Astrocyte (in vitro differentiated cells and primary cell): ENCODE measurements around the gene TRMT1L. TPM values are rescaled to one million over a fixed set of nuclear protein-coding genes. Genes with fewer than 3 reads are reported as not detected.

Experiments
- DNase-seq: peaks from one replicate; pipeline ENCODE4 v3.0.0-alpha.2; 2010; ENCODE audit warnings: low read depth
- FAIRE-seq: peaks from 2 replicates; lab custom pipeline; 2011; peaks lifted over from hg19 to GRCh38; lab: Jason Lieb, UNC
- H2AFZ ChIP-seq: 2 replicates; pipeline ENCODE4 v1.6.0; 2012; ENCODE audit warnings: low read depth, low read length, inconsistent platforms
- H3K27ac ChIP-seq: 2 replicates; pipeline ENCODE4 v1.5.1; 2011; ENCODE audit warnings: low read depth, low read length, inconsistent platforms
- H3K27me3 ChIP-seq: 2 replicates; pipeline ENCODE4 v1.6.0; 2011; ENCODE audit warnings: low read length, inconsistent platforms; ENCODE audit not compliant: insufficient read depth
- H3K36me3 ChIP-seq: 2 replicates; pipeline ENCODE4 v1.5.1; 2011; ENCODE audit warnings: low read length, inconsistent platforms; ENCODE audit not compliant: insufficient read depth
- H3K4me1 ChIP-seq: 2 replicates; pipeline ENCODE4 v1.5.1; 2011; ENCODE audit warnings: low read length, inconsistent platforms; ENCODE audit not compliant: insufficient read depth
- H3K4me2 ChIP-seq: 2 replicates; pipeline ENCODE4 v1.6.0; 2012; ENCODE audit warnings: low read length, inconsistent platforms
- H3K4me3 ChIP-seq: 2 replicates; pipeline ENCODE4 v1.5.1; 2011; ENCODE audit warnings: low read depth, mild to moderate bottlenecking, low read length, inconsistent platforms; ENCODE audit not compliant: insufficient read depth
- H3K79me2 ChIP-seq: 2 replicates; pipeline ENCODE4 v1.6.0; 2012; ENCODE audit warnings: mild to moderate bottlenecking, low read length, inconsistent platforms; ENCODE audit not compliant: insufficient read depth
- H3K9ac ChIP-seq: 2 replicates; pipeline ENCODE4 v1.6.0; 2012; ENCODE audit warnings: mild to moderate bottlenecking, low read length, inconsistent platforms
- H3K9me3 ChIP-seq: 2 replicates; pipeline ENCODE4 v1.5.1; 2012; ENCODE audit warnings: low read depth, mild to moderate bottlenecking, low read length, inconsistent platforms; ENCODE audit not compliant: insufficient read depth
- H4K20me1 ChIP-seq: 2 replicates; pipeline ENCODE4 v1.6.0; 2012; ENCODE audit warnings: low read length, inconsistent platforms; ENCODE audit not compliant: insufficient read depth
- H3K27ac Mint-ChIP-seq: one replicate; pipeline ENCODE4 v1.8.0; 2021; ENCODE audit warnings: mild to moderate bottlenecking, mixed read lengths; ENCODE audit not compliant: unreplicated experiment
- H3K27me3 Mint-ChIP-seq: one replicate; pipeline ENCODE4 v1.8.0; 2021; ENCODE audit warnings: low read depth, mixed read lengths; ENCODE audit not compliant: unreplicated experiment
- H3K36me3 Mint-ChIP-seq: one replicate; pipeline ENCODE4 v1.8.0; 2021; ENCODE audit warnings: low read depth, mixed read lengths; ENCODE audit not compliant: unreplicated experiment
- H3K4me1 Mint-ChIP-seq: one replicate; pipeline ENCODE4 v1.8.0; 2021; ENCODE audit warnings: low read depth, mixed read lengths; ENCODE audit not compliant: unreplicated experiment
- H3K4me3 Mint-ChIP-seq: one replicate; pipeline ENCODE4 v1.8.0; 2021; ENCODE audit warnings: mild to moderate bottlenecking, moderate library complexity, mixed read lengths; ENCODE audit not compliant: unreplicated experiment
- H3K9me3 Mint-ChIP-seq: one replicate; pipeline ENCODE4 v1.8.0; 2021; ENCODE audit warnings: mild to moderate bottlenecking, mixed read lengths; ENCODE audit not compliant: unreplicated experiment
- EZH2 ChIP-seq: IDR thresholded peaks from 2 replicates; pipeline ENCODE4 v1.6.1; 2012; ENCODE audit warnings: mild to moderate bottlenecking, low read length, inconsistent platforms; ENCODE audit not compliant: insufficient read depth
- total RNA-seq: library from RNA; stranded (reverse); gene quantifications from 2 replicates; pipeline ENCODE4 v1.2.1, GENCODE V29; 2021
- TF ChIP-seq, protein P1 (sequence below): IDR thresholded peaks from 2 replicates; pipeline ENCODE4 v1.5.1; 2011; ENCODE audit warnings: low read depth, mild to moderate bottlenecking, inconsistent platforms, low read length, moderate library complexity; ENCODE audit not compliant: insufficient read depth

The TRMT1L gene
- total RNA-seq, 1 donor from 2014 or later: 17.0 TPM

GRCh38 chr1:185091480-185091879 lies 65.3 kb downstream of the TRMT1L start:
- Histone ChIP-seq H3K9ac (no peak overlapping the region), H3K4me3 (no peak overlapping the region), H3K4me1 (no peaks in the 10 kb centered on the region), H3K36me3 (peaks cover 4% of the 10 kb centered on the region), H3K27ac (no peak overlapping the region), H4K20me1 (no peaks in the 10 kb centered on the region), H3K9me3 (no peaks in the 10 kb centered on the region), H2AFZ (no peak overlapping the region), H3K4me2 (no peak overlapping the region), H3K79me2 (peaks cover 9% of the 10 kb centered on the region), H3K27me3 (no peaks in the 10 kb centered on the region)
- DNase-seq (no peak), FAIRE-seq (no peak)
- Mint-ChIP-seq H3K27ac (no peak overlapping the region), H3K9me3 (no peaks in the 10 kb centered on the region), H3K4me3 (no peak overlapping the region), H3K27me3 (no peaks in the 10 kb centered on the region), H3K4me1 (no peaks in the 10 kb centered on the region), H3K36me3 (peaks cover 4% of the 10 kb centered on the region)
- TF ChIP-seq, protein P1, sequence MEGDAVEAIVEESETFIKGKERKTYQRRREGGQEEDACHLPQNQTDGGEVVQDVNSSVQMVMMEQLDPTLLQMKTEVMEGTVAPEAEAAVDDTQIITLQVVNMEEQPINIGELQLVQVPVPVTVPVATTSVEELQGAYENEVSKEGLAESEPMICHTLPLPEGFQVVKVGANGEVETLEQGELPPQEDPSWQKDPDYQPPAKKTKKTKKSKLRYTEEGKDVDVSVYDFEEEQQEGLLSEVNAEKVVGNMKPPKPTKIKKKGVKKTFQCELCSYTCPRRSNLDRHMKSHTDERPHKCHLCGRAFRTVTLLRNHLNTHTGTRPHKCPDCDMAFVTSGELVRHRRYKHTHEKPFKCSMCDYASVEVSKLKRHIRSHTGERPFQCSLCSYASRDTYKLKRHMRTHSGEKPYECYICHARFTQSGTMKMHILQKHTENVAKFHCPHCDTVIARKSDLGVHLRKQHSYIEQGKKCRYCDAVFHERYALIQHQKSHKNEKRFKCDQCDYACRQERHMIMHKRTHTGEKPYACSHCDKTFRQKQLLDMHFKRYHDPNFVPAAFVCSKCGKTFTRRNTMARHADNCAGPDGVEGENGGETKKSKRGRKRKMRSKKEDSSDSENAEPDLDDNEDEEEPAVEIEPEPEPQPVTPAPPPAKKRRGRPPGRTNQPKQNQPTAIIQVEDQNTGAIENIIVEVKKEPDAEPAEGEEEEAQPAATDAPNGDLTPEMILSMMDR: no peak
- no peak for TF ChIP-seq EZH2

GRCh38 chr1:185087746-185088145 lies 69.0 kb downstream of the TRMT1L start:
- Histone ChIP-seq H3K4me3 (no peak overlapping the region), H3K9ac (no peak overlapping the region), H3K4me1 (no peaks in the 10 kb centered on the region), H3K27me3 (no peaks in the 10 kb centered on the region), H3K79me2 (peaks cover 42% of the 10 kb centered on the region), H3K36me3 (peaks cover 4% of the 10 kb centered on the region), H2AFZ (no peak overlapping the region), H4K20me1 (peaks cover 18% of the 10 kb centered on the region), H3K27ac (no peak overlapping the region), H3K9me3 (no peaks in the 10 kb centered on the region), H3K4me2 (no peak overlapping the region)
- Mint-ChIP-seq H3K4me1 (no peaks in the 10 kb centered on the region), H3K27ac (no peak overlapping the region), H3K9me3 (peaks cover 3% of the 10 kb centered on the region), H3K36me3 (peaks cover 4% of the 10 kb centered on the region), H3K4me3 (no peak overlapping the region), H3K27me3 (no peaks in the 10 kb centered on the region)
- TF ChIP-seq, protein P1: no peak
- no peak for TF ChIP-seq EZH2
- DNase-seq (no peak), FAIRE-seq (no peak)

DNA sequence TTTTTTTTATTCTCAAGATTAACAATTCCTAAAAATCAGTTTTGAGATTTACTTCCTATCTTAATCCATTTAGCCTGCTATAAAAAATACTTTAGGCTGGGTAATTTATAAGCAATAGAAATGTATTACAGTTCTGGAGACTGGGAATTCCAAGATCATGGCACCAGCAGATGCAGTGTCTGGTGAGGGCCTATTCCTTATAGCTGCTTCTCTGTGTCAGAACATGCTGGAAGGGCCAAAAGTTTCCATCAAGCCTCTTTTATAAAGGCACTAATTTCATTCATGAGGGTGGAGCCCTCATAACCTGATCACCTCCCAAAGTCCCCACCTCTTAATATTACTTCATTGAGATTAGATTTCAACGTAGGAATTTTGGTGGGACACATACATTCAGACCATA lies 69.7 kb downstream of the TRMT1L start:
- Histone ChIP-seq H3K4me2 (no peak overlapping the region), H3K79me2 (peaks cover 47% of the 10 kb centered on the region)
- no peak overlapping the region for H3K4me3 Mint-ChIP-seq

More for the DNA sequence above, 69.7 kb downstream of the TRMT1L start:
- Mint-ChIP-seq H3K4me1 (no peaks in the 10 kb centered on the region), H3K27ac (no peak overlapping the region), H3K9me3 (peaks cover 3% of the 10 kb centered on the region), H3K27me3 (no peaks in the 10 kb centered on the region), H3K36me3 (peaks cover 4% of the 10 kb centered on the region)
- FAIRE-seq: no peak
- Histone ChIP-seq H2AFZ (no peak overlapping the region), H3K36me3 (peaks cover 4% of the 10 kb centered on the region), H3K9ac (no peak overlapping the region), H3K27ac (no peak overlapping the region), H4K20me1 (peaks cover 21% of the 10 kb centered on the region), H3K4me3 (no peak overlapping the region), H3K27me3 (no peaks in the 10 kb centered on the region), H3K9me3 (no peaks in the 10 kb centered on the region), H3K4me1 (no peaks in the 10 kb centered on the region)
- DNase-seq: no peak
- TF ChIP-seq EZH2: no peak
- TF ChIP-seq, protein P1: no peak
